IMR-90 (cell line): ENCODE measurements around the gene CCSER1. TPM values are rescaled to one million over a fixed set of nuclear protein-coding genes. Genes with fewer than 3 reads are reported as not detected.

ENCODE experiments used
- ATAC-seq: fragments of 200-7000 bp; cut with Tn5 transposase; 2 replicates; pipeline ENCODE4 v1.9.1; 2020; ENCODE audit warnings: low read depth, mild to moderate bottlenecking, moderate library complexity
- BruUV-seq: library from RNA; stranded (reverse); fragments of 400-500 nt; replicated peaks from 2 replicates; lab custom pipeline; 2021; lab: Mats Ljungman, UMichigan
- CTCF ChIA-PET: fragments of 300-600 bp; formaldehyde crosslinking; extraction: SDS; loops from one replicate; lab custom pipeline; 2021; ENCODE audit warnings: antibody characterized with exemption; lab: Yijun Ruan, JAX
- POLR2A ChIA-PET: fragments of 300-600 bp; sonication (Branson Sonifier 250); formaldehyde crosslinking; loops from one replicate; lab custom pipeline; 2022; ENCODE audit warnings: antibody characterized with exemption; ENCODE audit not compliant: unreplicated experiment; lab: Charles Lee
- DNase-seq: peaks from one replicate; pipeline ENCODE4 v3.0.0; 2013
- H2AFZ ChIP-seq: replicated peaks from 2 replicates; pipeline ENCODE3; 2013; ENCODE audit warnings: low read length, mild to moderate bottlenecking; ENCODE audit not compliant: poor library complexity
- H2AK5ac ChIP-seq: 2 replicates; pipeline ENCODE4 v1.6.1; 2013; ENCODE audit warnings: low read depth, low read length, inconsistent platforms
- H2AK9ac ChIP-seq: replicated peaks from 2 replicates; pipeline ENCODE3; 2013; ENCODE audit warnings: mild to moderate bottlenecking, low read depth, low read length, moderate library complexity; ENCODE audit not compliant: poor library complexity
- H2BK120ac ChIP-seq: 2 replicates; pipeline ENCODE4 v1.6.1; 2013; ENCODE audit warnings: low read depth, low read length, inconsistent platforms
- H2BK15ac ChIP-seq: 3 replicates; pipeline ENCODE4 v1.6.1; 2013; ENCODE audit warnings: low read depth, low read length, inconsistent platforms
- H2BK20ac ChIP-seq: 2 replicates; pipeline ENCODE4 v1.6.1; 2013; ENCODE audit warnings: low read depth, mild to moderate bottlenecking, inconsistent platforms, low read length, moderate library complexity
- H2BK5ac ChIP-seq: 2 replicates; pipeline ENCODE4 v1.6.1; 2013; ENCODE audit warnings: mild to moderate bottlenecking, low read depth, low read length, inconsistent platforms; ENCODE audit not compliant: poor library complexity, severe bottlenecking
- H3K14ac ChIP-seq: replicated peaks from 2 replicates; pipeline ENCODE4 v1.6.1; 2013; ENCODE audit warnings: low read depth, low read length, inconsistent platforms
- H3K18ac ChIP-seq: 2 replicates; pipeline ENCODE4 v1.6.1; 2013; ENCODE audit warnings: low read depth, low read length, control low read depth
- H3K23ac ChIP-seq: 2 replicates; pipeline ENCODE4 v1.6.1; 2013; ENCODE audit warnings: low read depth, low read length, inconsistent platforms
- H3K27ac ChIP-seq: 2 replicates; pipeline ENCODE4 v1.5.1; 2013; ENCODE audit warnings: mild to moderate bottlenecking, control low read depth, low read length; ENCODE audit not compliant: insufficient read depth
- H3K27me3 ChIP-seq: 2 replicates; pipeline ENCODE4 v1.6.1; 2013; ENCODE audit warnings: low read length; ENCODE audit not compliant: control insufficient read depth, insufficient read depth
- H3K36me3 ChIP-seq: 2 replicates; pipeline ENCODE4 v1.6.1; 2013; ENCODE audit warnings: low read length, mixed read lengths; ENCODE audit not compliant: control insufficient read depth, insufficient read depth
- H3K4ac ChIP-seq: 2 replicates; pipeline ENCODE4 v1.6.1; 2013; ENCODE audit warnings: low read depth, low read length, inconsistent platforms
- H3K4me1 ChIP-seq: 2 replicates; pipeline ENCODE4 v1.6.1; 2013; ENCODE audit warnings: low read length, mixed read lengths; ENCODE audit not compliant: control insufficient read depth, insufficient read depth
- H3K4me2 ChIP-seq: 2 replicates; pipeline ENCODE4 v1.6.1; 2013; ENCODE audit warnings: low read depth, mild to moderate bottlenecking, control low read depth, low read length, moderate library complexity
- H3K4me3 ChIP-seq: 2 replicates; pipeline ENCODE4 v1.5.1; 2013; ENCODE audit warnings: low read depth, mild to moderate bottlenecking, control low read depth, low read length, moderate library complexity; ENCODE audit not compliant: insufficient read depth
- H3K56ac ChIP-seq: 2 replicates; pipeline ENCODE4 v1.6.1; 2013; ENCODE audit warnings: low read length, inconsistent platforms; ENCODE audit not compliant: insufficient read depth; ENCODE audit errors: extremely low read depth
- H3K79me1 ChIP-seq, 2 experiments: 2 replicates each; pipeline ENCODE4 v1.6.1; 2013; ENCODE audit warnings: low read length in 2 of 2, inconsistent platforms in 1 of 2, low read depth in 1 of 2
- H3K9ac ChIP-seq: 2 replicates; pipeline ENCODE4 v1.6.1; 2013; ENCODE audit warnings: low read depth, low read length, control low read depth
- H3K9me1 ChIP-seq: 2 replicates; pipeline ENCODE4 v1.6.1; 2013; ENCODE audit warnings: low read length, inconsistent platforms; ENCODE audit not compliant: insufficient read depth
- H3K9me3 ChIP-seq: 2 replicates; pipeline ENCODE4 v1.6.1; 2013; ENCODE audit warnings: low read length; ENCODE audit not compliant: control insufficient read depth, insufficient read depth
- H4K20me1 ChIP-seq: 2 replicates; pipeline ENCODE4 v1.6.1; 2013; ENCODE audit warnings: low read length, inconsistent platforms; ENCODE audit not compliant: insufficient read depth
- H4K5ac ChIP-seq: 2 replicates; pipeline ENCODE4 v1.6.1; 2013; ENCODE audit warnings: mild to moderate bottlenecking, low read depth, low read length, control low read depth
- H4K8ac ChIP-seq, 2 experiments: 2 replicates each; pipeline ENCODE4 v1.6.1; 2013; ENCODE audit warnings: low read depth in 2 of 2, low read length in 2 of 2, control low read depth in 1 of 2, inconsistent platforms in 1 of 2
- H4K91ac ChIP-seq: 2 replicates; pipeline ENCODE4 v1.6.1; 2013; ENCODE audit warnings: low read depth, low read length, inconsistent platforms; ENCODE audit not compliant: insufficient read depth
- BHLHE40 ChIP-seq: fragments of 150-350 bp; IDR thresholded peaks from 2 replicates; pipeline ENCODE4 v1.6.1; 2016; ENCODE audit warnings: mild to moderate bottlenecking, low read depth, low read length
- ELK1 ChIP-seq: fragments of 150-350 bp; IDR thresholded peaks from 2 replicates; pipeline ENCODE4 v1.6.1; 2016; ENCODE audit warnings: low read depth, mild to moderate bottlenecking, low read length, moderate library complexity, borderline replicate concordance
- MAZ ChIP-seq: IDR thresholded peaks from 2 replicates; pipeline ENCODE4 v1.6.1; 2012; ENCODE audit warnings: low read depth, mild to moderate bottlenecking, low read length, improper control_type of control experiment, moderate library complexity, borderline replicate concordance
- MXI1 ChIP-seq: IDR thresholded peaks from 2 replicates; pipeline ENCODE4 v1.6.1; 2012; ENCODE audit warnings: low read depth, mild to moderate bottlenecking, low read length, moderate library complexity, borderline replicate concordance
- POLR2A ChIP-seq: IDR thresholded peaks from 2 replicates; pipeline ENCODE4 v1.6.1; 2012; ENCODE audit warnings: mild to moderate bottlenecking, low read depth, low read length
- RFX5 ChIP-seq: IDR thresholded peaks from 2 replicates; pipeline ENCODE4 v1.8.0; 2012; ENCODE audit warnings: low read depth, mild to moderate bottlenecking, low read length, moderate library complexity
- SMC3 ChIP-seq: fragments of 150-350 bp; IDR thresholded peaks from 2 replicates; pipeline ENCODE4 v1.6.1; 2016; ENCODE audit warnings: low read depth, mild to moderate bottlenecking, antibody characterized with exemption, low read length, moderate library complexity
- USF2 ChIP-seq: fragments of 150-350 bp; IDR thresholded peaks from 2 replicates; pipeline ENCODE4 v1.6.1; 2017; ENCODE audit warnings: mild to moderate bottlenecking, antibody characterized with exemption, low read length, low read depth
- whole genome bisulfite sequencing, 2 experiments: methylation state at CpG; one replicate each; pipeline versions ENCODE4 v1.1.5 to v1.1.7; 2013; ENCODE audit warnings: missing lambda C conversion rate in 2 of 2; ENCODE audit not compliant: insufficient read length in 1 of 2; ENCODE audit errors: extremely low coverage in 2 of 2; 5-methylcytosine and 5-hydroxymethylcytosine counted together
- dilution Hi-C: fragments of 300-500 bp; cut with HindIII; formaldehyde crosslinking; loops from one replicate; pipeline ENCODE4 v1.14.3; 2018; ENCODE audit warnings: low sequenced_read_pairs; ENCODE audit not compliant: unreplicated experiment
- in situ Hi-C: fragments of 300-500 bp; cut with MboI; formaldehyde crosslinking; loops from 3 replicates; pipeline ENCODE4 v1.14.3; 2019; ENCODE audit warnings: low sequenced_read_pairs, inconsistent platforms, mixed read lengths
- intact Hi-C: fragments of 100-400 bp; cut with micrococcal nuclease; formaldehyde crosslinking; loops from 2 replicates; pipeline ENCODE4 v1.10.0; 2022
- polyA plus RNA-seq, 3 experiments: library from polyadenylated mRNA; depleted of rRNA; stranded (reverse); fragments of >200 nt; gene quantifications; 2 replicates each; pipeline ENCODE4 v1.2.3, GENCODE V29; 2012; ENCODE audit warnings: low replicate concordance in 1 of 3
- total RNA-seq: library from RNA; depleted of rRNA; stranded (reverse); fragments of >200 nt; gene quantifications from 2 replicates; pipeline ENCODE4 v1.2.3, GENCODE V29; 2012

The CCSER1 gene
- total and polyA plus RNA-seq, 2 of the 4 experiments (the other 2 are of a cell fraction) = not detected

GRCh38 chr4:91590260-91590659 lies 1463.1 kb downstream of the CCSER1 start:
- in situ Hi-C loops (no loop called here), intact Hi-C loops (no loop called here), dilution Hi-C loops (no loop called here)
- H3K4ac ChIP-seq = no peak overlapping the region
- no peaks in the 10 kb centered on the region for H3K9me3 ChIP-seq
- no peak overlapping the region for H3K18ac ChIP-seq
- H4K91ac ChIP-seq = no peak overlapping the region
- H4K5ac ChIP-seq = no peak overlapping the region
- H3K27me3 ChIP-seq = no peaks in the 10 kb centered on the region
- H2BK5ac ChIP-seq = no peak overlapping the region
- no peaks in the 10 kb centered on the region for H3K4me1 ChIP-seq
- no peak overlapping the region for H2BK15ac ChIP-seq
- TF ChIP-seq POLR2A (no peak), MXI1 (no peak), ELK1 (no peak), RFX5 (no peak), BHLHE40 (no peak), USF2 (no peak), SMC3 (no peak), MAZ (no peak)
- H3K14ac ChIP-seq = no peak overlapping the region
- H3K23ac ChIP-seq = no peak overlapping the region
- BruUV-seq = no TSS peak
- no peak overlapping the region for H3K56ac ChIP-seq
- no peak overlapping the region for H2AFZ ChIP-seq
- no CpG with 5 or more reads among the region's 3 CpGs for WGBS, 2 experiments
- H4K20me1 ChIP-seq = no peaks in the 10 kb centered on the region
- no peak overlapping the region for H3K4me3 ChIP-seq
- ChIA-PET CTCF (no interaction called here), POLR2A (no interaction called here)
- no peak overlapping the region for H2AK9ac ChIP-seq
- no peak overlapping the region for H2BK20ac ChIP-seq
- DNase-seq (no peak), ATAC-seq (no peak)
- no peak overlapping the region for H2AK5ac ChIP-seq
- H3K27ac ChIP-seq = no peak overlapping the region
- H4K8ac ChIP-seq = no peak overlapping the region
- H3K9ac ChIP-seq = no peak overlapping the region
- H3K79me1 ChIP-seq = no peaks in the 10 kb centered on the region
- no peak overlapping the region for H3K4me2 ChIP-seq
- no peak overlapping the region for H2BK120ac ChIP-seq
- H3K36me3 ChIP-seq = no peaks in the 10 kb centered on the region
- H3K9me1 ChIP-seq = no peaks in the 10 kb centered on the region
